Measurements from ENCODE around the gene KRT80.

- no peak for TF ChIP-seq ARID3A (IDR thresholded peaks at IDR 0.05; ENCODE audit: low read depth, low read length)
- no peak for TF ChIP-seq TARDBP (CRISPR knock-in tag; IDR thresholded peaks at IDR 0.05)
- TF ChIP-seq CTCF (CRISPR knock-in tag; IDR thresholded peaks at IDR 0.05): no peak
- TF ChIP-seq HMG20A (CRISPR knock-in tag; IDR thresholded peaks at IDR 0.05; ENCODE audit: borderline replicate concordance): no peak
- no peak for TF ChIP-seq MAX (IDR thresholded peaks at IDR 0.05)
- no peak for TF ChIP-seq MAZ (IDR thresholded peaks at IDR 0.05; ENCODE audit: borderline replicate concordance, low read depth, low read length)
- no peak for TF ChIP-seq MAZ (CRISPR knock-in tag; IDR thresholded peaks at IDR 0.05; ENCODE audit: low read depth)
- no peak for TF ChIP-seq ZNF704 (CRISPR knock-in tag; IDR thresholded peaks at IDR 0.05; ENCODE audit: borderline replicate concordance)
- TF ChIP-seq ZNF687 (CRISPR knock-in tag; IDR thresholded peaks at IDR 0.05): no peak
Measured at GRCh38 chr12:52190860-52191729, 719 bp downstream of the KRT80 start.
